HepG2 (cell line): ENCODE data around the gene RPLP2. TPM values are rescaled to one million over a fixed set of nuclear protein-coding genes. Genes with fewer than 3 reads are reported as not detected.
A peak's percentile ranks its signal among the peaks of the same experiment; 100 is the strongest.

ENCODE experiments used
- AGO1 ChIP-seq: fragments of 200-400 bp; formaldehyde crosslinking; IDR thresholded peaks from 2 replicates; pipeline ENCODE4 v1.6.1; 2017; ENCODE audit warnings: mild to moderate bottlenecking, low read depth, low read length, moderate library complexity; ENCODE audit not compliant: poor library complexity, severe bottlenecking
- DPF2 ChIP-seq: sonication (generic); formaldehyde crosslinking; IDR thresholded peaks from 2 replicates; pipeline ENCODE4 v1.4.0; 2020; ENCODE audit warnings: mild to moderate bottlenecking, low read depth, missing genetic modification reagents, borderline replicate concordance
- HES4 ChIP-seq: sonication (generic); formaldehyde crosslinking; IDR thresholded peaks from 2 replicates; pipeline ENCODE4 v1.9.0; 2021; ENCODE audit warnings: mild to moderate bottlenecking, missing genetic modification reagents, borderline replicate concordance
- HOMEZ ChIP-seq: IDR thresholded peaks from 2 replicates; pipeline ENCODE4 v1.6.1; 2016; ENCODE audit warnings: low read depth
- MZF1 ChIP-seq: sonication (generic); formaldehyde crosslinking; IDR thresholded peaks from 2 replicates; pipeline ENCODE4 v1.8.1; 2023; ENCODE audit warnings: mild to moderate bottlenecking, missing genetic modification reagents, borderline replicate concordance
- SNAI1 ChIP-seq: sonication (generic); formaldehyde crosslinking; IDR thresholded peaks from 2 replicates; pipeline ENCODE4 v1.5.0; 2020; ENCODE audit warnings: mild to moderate bottlenecking, missing genetic modification reagents, borderline replicate concordance
- ZBTB3 ChIP-seq: sonication (generic); formaldehyde crosslinking; IDR thresholded peaks from 2 replicates; pipeline ENCODE4 v1.4.0; 2020; ENCODE audit warnings: low read depth, mild to moderate bottlenecking, moderate library complexity, missing genetic modification reagents, borderline replicate concordance
- ZBTB49 ChIP-seq: sonication (generic); formaldehyde crosslinking; IDR thresholded peaks from 2 replicates; pipeline ENCODE4 v1.4.0; 2020; ENCODE audit warnings: missing genetic modification reagents, borderline replicate concordance
- ZNF225 ChIP-seq: sonication (generic); formaldehyde crosslinking; IDR thresholded peaks from 2 replicates; pipeline ENCODE4 v1.4.0; 2020; ENCODE audit warnings: mild to moderate bottlenecking, missing genetic modification reagents
- ZNF703 ChIP-seq: sonication (generic); formaldehyde crosslinking; IDR thresholded peaks from 2 replicates; pipeline ENCODE4 v1.5.1; 2020; ENCODE audit warnings: missing genetic modification reagents, mild to moderate bottlenecking, moderate library complexity, borderline replicate concordance
- polyA plus RNA-seq, 8 experiments: library from polyadenylated mRNA; depleted of rRNA in 3 of 8; stranded (reverse) in 7 of 8; unstranded in 1 of 8; fragments of >200 nt; fragmentation: Illumina TruSeq in 4 of 8; extraction: Trizol in 4 of 8; gene quantifications; 2 replicates each; pipeline versions ENCODE4 v1.2.1 to v1.2.3, GENCODE V29; 2011 to 2016; ENCODE audit warnings: low read depth in 4 of 8, missing spikeins in 1 of 8, mixed read lengths in 1 of 8; ENCODE audit not compliant: insufficient read depth in 1 of 8
- total RNA-seq, 5 experiments: library from RNA; depleted of rRNA; stranded (reverse); fragments of >200 nt; fragmentation: Illumina TruSeq; extraction: Trizol; gene quantifications; 2 replicates each; pipeline ENCODE4 v1.2.3, GENCODE V29; 2016; ENCODE audit warnings: low read depth in 1 of 5
- TF ChIP-seq, protein P1 (sequence below): IDR thresholded peaks from 2 replicates; pipeline ENCODE4 v1.6.1; 2016; ENCODE audit warnings: missing genetic modification reagents, missing compliant biosample characterization
- TF ChIP-seq, protein P2 (sequence below): sonication (generic); formaldehyde crosslinking; IDR thresholded peaks from 2 replicates; pipeline ENCODE4 v1.5.1; 2020; ENCODE audit warnings: missing genetic modification reagents, mild to moderate bottlenecking, borderline replicate concordance
- TF ChIP-seq, protein P3 (sequence below): sonication (generic); formaldehyde crosslinking; IDR thresholded peaks from 2 replicates; pipeline ENCODE4 v1.5.0; 2020; ENCODE audit warnings: mild to moderate bottlenecking, missing genetic modification reagents, borderline replicate concordance
- TF ChIP-seq, protein P4 (sequence below): sonication (generic); formaldehyde crosslinking; IDR thresholded peaks from 2 replicates; pipeline ENCODE4 v1.8.1; 2023; ENCODE audit warnings: mild to moderate bottlenecking, moderate library complexity, missing genetic modification reagents

The RPLP2 gene
- total and polyA plus RNA-seq, 2 of the 13 experiments (the other 11 are each of a cell fraction or from before 2014, with no cell fraction given), result 978 to 2,106 TPM

DNA sequence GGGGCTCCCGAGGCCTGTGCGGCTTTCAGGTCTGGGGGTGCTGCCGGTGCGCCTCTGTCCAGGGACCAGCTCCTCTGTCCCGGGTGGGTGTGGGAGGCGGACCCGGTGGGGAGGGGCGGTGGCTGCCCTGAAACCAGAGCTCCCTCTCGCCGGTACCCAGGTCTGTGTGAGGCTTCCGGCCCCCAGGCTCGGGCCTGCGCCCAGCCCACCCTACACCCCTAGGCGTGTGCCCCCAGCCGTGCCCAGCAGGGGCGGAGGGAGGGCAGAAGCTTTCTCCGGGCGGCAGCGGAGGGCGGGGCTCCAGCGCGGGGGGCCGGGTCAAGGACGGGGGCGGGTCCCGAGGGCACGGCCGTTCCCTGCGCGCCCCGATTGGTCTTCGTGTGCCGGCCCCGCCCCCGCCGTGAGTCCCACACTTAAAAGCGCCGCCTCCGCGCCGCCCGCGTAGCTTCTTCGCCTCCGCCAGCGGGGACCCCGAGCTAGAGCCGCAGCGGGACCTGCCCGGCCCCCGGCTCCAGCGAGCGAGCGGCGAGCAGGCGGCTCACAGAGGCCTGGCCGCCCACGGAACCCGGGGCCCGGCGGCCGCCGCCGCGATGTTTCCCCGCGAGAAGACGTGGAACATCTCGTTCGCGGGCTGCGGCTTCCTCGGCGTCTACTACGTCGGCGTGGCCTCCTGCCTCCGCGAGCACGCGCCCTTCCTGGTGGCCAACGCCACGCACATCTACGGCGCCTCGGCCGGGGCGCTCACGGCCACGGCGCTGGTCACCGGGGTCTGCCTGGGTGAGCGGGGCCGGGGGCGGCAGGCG, 9.6 kb downstream of the RPLP2 start (continued):
- no peak for TF ChIP-seq HOMEZ (CRISPR knock-in tag)
- TF ChIP-seq DPF2, result no peak
- TF ChIP-seq, protein P1, sequence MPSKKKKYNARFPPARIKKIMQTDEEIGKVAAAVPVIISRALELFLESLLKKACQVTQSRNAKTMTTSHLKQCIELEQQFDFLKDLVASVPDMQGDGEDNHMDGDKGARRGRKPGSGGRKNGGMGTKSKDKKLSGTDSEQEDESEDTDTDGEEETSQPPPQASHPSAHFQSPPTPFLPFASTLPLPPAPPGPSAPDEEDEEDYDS (CRISPR knock-in tag), result peak; percentile 97
- TF ChIP-seq, protein P2, sequence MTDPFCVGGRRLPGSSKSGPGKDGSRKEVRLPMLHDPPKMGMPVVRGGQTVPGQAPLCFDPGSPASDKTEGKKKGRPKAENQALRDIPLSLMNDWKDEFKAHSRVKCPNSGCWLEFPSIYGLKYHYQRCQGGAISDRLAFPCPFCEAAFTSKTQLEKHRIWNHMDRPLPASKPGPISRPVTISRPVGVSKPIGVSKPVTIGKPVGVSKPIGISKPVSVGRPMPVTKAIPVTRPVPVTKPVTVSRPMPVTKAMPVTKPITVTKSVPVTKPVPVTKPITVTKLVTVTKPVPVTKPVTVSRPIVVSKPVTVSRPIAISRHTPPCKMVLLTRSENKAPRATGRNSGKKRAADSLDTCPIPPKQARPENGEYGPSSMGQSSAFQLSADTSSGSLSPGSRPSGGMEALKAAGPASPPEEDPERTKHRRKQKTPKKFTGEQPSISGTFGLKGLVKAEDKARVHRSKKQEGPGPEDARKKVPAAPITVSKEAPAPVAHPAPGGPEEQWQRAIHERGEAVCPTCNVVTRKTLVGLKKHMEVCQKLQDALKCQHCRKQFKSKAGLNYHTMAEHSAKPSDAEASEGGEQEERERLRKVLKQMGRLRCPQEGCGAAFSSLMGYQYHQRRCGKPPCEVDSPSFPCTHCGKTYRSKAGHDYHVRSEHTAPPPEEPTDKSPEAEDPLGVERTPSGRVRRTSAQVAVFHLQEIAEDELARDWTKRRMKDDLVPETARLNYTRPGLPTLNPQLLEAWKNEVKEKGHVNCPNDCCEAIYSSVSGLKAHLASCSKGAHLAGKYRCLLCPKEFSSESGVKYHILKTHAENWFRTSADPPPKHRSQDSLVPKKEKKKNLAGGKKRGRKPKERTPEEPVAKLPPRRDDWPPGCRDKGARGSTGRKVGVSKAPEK, result no peak
- TF ChIP-seq SNAI1 (CRISPR knock-in tag), result no peak
- TF ChIP-seq ZNF225 (CRISPR knock-in tag), result no peak
- no peak for TF ChIP-seq ZBTB49 (CRISPR knock-in tag)
- TF ChIP-seq, protein P3, sequence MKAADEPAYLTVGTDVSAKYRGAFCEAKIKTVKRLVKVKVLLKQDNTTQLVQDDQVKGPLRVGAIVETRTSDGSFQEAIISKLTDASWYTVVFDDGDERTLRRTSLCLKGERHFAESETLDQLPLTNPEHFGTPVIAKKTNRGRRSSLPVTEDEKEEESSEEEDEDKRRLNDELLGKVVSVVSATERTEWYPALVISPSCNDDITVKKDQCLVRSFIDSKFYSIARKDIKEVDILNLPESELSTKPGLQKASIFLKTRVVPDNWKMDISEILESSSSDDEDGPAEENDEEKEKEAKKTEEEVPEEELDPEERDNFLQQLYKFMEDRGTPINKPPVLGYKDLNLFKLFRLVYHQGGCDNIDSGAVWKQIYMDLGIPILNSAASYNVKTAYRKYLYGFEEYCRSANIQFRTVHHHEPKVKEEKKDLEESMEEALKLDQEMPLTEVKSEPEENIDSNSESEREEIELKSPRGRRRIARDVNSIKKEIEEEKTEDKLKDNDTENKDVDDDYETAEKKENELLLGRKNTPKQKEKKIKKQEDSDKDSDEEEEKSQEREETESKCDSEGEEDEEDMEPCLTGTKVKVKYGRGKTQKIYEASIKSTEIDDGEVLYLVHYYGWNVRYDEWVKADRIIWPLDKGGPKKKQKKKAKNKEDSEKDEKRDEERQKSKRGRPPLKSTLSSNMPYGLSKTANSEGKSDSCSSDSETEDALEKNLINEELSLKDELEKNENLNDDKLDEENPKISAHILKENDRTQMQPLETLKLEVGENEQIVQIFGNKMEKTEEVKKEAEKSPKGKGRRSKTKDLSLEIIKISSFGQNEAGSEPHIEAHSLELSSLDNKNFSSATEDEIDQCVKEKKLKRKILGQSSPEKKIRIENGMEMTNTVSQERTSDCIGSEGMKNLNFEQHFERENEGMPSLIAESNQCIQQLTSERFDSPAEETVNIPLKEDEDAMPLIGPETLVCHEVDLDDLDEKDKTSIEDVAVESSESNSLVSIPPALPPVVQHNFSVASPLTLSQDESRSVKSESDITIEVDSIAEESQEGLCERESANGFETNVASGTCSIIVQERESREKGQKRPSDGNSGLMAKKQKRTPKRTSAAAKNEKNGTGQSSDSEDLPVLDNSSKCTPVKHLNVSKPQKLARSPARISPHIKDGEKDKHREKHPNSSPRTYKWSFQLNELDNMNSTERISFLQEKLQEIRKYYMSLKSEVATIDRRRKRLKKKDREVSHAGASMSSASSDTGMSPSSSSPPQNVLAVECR, result peak; percentile 72
- no peak for TF ChIP-seq ZNF703 (CRISPR knock-in tag)
- no peak for TF ChIP-seq MZF1
- TF ChIP-seq, protein P4, sequence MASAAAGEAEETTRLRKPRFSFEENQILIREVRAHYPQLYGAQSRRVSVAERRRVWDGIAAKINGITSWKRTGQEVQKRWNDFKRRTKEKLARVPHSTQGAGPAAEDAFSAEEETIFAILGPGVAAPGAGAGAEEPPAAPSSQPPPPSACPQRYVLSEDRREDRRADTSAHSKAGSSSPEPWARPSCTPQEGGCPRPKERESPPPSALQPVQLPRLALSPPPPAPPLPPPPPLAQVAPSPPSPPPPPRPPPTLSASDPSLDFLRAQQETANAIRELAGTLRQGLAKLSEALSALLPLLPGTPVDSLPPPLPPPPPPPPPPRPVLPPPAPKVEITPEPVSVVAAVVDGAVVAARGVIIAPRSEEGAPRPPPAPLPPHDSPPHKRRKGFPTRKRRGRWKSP (CRISPR knock-in tag), result peak; percentile 3; the same call in 1 of the 2 replicates
- TF ChIP-seq AGO1, result no peak
- TF ChIP-seq HES4 (CRISPR knock-in tag), result 0 out of 2 replicates have a peak, but pooled peaks have one; percentile 51
- no peak; the same call in 1 of the 2 replicates for TF ChIP-seq ZBTB3
